Measurements from ENCODE around the gene ADD2.
A peak's percentile ranks its signal among the peaks of the same experiment; 100 is the strongest.

The ADD2 gene

DNA sequence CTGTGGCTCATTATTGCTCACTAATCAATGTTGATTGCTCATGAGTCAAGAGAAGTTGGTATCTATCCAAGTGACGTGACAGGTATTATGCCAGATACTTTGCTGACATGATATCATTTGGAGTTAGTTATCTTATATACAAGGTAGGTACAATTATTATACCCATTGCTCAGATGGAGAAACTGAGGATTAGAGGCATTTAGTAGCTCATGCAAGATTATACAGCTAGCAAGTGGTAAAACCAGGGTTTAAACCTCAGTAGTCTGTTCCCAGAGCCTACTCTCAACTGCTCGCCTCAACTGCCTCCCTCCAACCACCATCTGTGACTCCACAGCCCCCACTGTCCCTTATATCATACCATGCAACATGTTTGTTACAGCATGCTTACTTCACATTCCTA is 16.3 kb upstream of the ADD2 start:
- DNase-seq (ENCODE audit: low spot score) = no peak

DNA sequence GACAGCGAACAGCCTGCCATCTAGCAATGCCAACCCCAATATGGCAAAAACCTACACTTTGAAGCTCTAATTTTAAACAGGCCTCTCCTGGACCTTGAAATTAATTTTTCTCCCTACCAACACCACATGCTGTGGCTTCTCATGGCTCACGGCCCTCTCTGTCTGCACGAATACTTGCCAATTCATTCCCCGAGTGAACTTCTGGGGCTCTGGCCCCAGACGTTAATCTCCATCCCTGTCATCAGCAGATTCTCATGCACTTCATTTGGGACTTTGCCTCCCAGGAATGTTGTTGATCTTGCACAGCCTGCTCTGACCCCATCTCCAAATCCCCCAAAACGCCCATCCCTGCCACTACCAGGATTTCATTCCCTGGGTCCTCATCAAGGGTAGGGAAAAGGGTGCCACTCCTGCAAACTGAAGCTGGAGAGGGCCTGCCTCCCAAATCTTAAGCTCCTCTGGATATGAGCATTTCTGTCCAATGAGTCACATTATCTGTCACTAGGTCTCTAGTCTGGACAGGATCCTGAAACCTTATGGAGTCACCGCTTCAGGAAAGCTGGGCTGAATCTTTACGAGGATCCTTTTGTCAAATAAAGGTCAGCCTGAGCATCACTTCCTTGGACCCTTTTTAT is 12.0 kb upstream of the ADD2 start:
- DNase-seq (ENCODE audit: low spot score) = no peak

DNA sequence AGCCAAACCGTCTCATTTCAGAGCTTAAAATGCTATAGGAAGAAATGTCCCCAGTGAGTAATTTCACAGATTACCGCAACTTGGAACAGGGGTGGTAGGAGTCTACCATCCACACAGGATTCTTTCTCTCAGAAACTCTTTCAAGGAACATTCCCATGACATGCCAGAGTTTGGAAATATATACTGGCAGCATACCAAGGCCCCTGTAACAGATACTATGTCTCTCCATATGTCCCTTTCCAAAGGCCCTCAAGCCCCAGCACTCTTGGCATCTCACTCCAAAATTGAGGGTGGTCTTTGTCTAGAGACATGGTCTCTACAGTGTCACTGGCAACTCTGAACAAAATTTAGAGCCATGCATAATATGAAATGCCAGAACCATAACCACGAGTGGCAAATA is 11.5 kb upstream of the ADD2 start:
- DNase-seq (ENCODE audit: low spot score) = no peak

DNA sequence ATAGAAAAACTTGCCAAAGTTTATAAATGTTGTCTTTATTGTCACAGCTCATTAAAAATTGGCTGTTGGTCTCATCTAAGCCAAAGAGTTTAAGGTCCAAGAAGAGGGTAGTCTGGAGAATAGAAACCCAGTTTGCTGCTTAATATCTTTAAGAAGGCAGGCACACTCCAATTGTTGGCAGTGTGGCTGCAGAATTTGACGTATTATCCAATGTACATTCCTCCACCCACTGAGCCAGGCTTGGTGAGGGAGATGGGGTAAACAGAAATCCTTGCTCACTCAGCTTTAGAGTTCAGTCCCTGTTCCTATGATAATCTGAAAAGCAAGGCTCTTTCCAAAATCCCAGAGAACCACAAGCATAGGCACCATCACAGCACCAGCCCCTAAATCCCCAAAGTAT is 10.7 kb upstream of the ADD2 start:
- DNase-seq (ENCODE audit: low spot score) = no peak

DNA sequence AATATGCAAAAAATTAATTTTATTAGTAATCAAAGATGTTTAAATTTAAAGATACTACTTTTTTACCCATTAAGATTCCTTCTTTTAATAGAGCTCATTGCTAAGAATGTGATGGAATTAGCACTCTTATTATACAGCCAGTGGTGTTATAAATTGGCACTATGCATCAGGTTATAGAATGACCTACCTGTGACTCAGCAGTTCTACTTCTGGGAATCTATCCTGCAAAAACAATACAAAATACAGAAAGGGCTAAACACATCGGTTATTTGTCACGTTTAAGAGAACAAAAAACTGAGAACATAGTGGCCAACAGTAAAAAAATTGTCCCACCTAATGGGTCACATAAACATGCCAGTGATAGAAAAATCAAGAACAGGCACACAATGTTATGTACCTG is 9.4 kb upstream of the ADD2 start:
- no peak for DNase-seq (ENCODE audit: low spot score)

DNA sequence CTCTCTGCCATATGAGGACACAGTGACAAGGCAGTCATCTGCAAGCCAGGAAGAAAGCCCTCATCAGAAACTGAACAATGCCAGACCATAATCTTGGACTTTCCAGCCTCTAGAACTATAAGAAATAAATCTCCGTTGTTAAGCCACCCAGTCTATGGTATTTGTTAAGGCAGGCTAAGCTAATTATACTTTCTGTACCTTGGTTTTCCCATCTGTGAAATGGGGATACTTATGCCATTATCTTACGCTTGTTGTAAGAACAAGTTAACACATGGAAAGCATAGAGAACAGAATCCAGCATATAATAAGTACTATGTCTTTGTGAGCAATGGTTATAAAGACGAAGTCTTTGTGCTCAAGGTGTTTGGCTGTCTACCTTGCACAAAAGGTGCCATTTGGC is 8.3 kb upstream of the ADD2 start:
- DNase-seq (ENCODE audit: low spot score) = no peak

DNA sequence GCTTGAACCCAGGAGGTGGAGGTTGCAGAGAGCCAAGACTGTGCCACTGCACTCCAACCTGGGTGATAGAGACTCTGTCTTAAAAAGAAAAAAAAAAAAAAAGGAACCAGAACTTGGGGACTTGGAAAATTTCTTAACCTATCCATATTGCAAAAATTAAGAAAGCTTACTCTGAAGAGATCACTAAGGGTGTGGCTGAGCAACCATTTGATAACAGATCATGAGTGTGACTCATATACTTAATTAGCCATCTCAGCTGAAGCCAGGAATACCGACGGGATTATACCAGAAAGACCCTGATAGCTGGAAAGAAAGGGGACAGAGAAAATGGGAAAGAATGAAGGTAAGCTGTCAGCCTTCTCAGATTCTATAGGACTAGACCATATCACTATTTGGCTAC is 7.1 kb upstream of the ADD2 start:
- no peak for DNase-seq (ENCODE audit: low spot score)

DNA sequence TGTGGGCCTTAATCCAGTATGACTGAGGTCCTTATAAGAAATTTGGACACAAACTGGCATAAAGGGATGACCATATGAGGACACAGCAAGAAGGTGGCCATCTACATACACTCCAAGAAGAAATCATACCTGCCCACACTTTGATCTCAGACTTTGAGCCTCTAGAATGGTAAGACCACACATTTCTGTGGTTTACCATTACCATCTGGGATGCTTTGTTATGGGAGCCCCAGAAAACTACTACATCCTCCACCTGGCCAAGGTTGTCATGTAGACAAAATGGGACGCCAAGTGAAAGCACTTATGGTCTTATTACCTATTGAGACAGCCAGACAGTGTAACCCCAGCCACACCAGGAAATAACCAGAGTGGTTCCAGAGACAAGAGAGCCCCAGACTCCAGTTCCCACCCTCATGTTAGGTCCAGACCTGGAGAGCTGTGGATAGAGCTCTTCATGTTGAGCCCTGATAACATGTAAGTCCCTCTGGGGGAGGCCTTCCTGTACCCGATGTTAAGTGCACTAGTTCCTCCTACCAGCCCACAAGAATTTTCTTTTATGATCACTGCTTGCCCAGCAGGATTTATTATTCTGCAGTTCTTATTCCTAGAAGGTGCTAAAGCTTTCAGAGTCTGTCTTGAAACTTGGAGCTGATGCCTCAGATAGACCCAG is 4.6 kb upstream of the ADD2 start:
- no peak for DNase-seq (ENCODE audit: low spot score)

DNA sequence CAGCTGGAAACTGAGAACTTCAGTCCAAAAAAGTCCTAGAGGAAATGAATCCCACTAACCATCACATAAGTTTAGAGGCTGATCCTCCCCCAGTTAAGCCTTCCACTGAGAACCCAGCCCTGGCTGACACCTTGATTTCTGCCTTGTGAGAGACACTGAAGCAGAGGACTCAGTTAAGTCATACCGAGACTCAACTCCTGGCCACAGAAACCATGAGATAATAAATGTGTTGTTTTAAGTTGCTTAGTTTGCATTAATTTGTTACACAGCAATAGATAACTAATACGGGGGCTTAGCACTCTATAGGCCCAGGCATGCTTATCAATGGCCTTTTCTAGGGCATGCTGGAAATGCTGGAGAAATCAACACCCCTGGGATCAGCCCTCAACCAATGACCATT is 3.4 kb upstream of the ADD2 start:
- DNase-seq (ENCODE audit: low spot score) = no peak

DNA sequence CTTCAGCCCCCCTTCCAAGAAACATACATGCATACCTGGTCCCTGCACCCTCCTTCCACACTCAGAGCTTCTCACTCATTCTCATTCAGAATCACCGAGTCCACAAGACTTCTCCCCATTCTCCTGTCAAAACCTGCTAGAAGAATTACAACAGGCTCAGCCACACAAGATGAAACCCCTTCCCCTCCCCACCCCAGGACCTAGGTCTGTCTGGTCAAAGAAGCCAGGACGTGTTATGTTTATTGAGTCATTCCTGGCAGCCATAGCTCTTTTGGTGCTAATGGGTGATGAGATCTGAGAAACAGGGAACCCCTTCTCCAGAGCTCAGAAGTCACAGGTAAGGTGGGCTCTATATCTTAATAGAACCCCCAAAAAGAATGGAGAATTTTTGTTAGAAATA is 1.4 kb upstream of the ADD2 start:
- no peak for DNase-seq (ENCODE audit: low spot score)

DNA sequence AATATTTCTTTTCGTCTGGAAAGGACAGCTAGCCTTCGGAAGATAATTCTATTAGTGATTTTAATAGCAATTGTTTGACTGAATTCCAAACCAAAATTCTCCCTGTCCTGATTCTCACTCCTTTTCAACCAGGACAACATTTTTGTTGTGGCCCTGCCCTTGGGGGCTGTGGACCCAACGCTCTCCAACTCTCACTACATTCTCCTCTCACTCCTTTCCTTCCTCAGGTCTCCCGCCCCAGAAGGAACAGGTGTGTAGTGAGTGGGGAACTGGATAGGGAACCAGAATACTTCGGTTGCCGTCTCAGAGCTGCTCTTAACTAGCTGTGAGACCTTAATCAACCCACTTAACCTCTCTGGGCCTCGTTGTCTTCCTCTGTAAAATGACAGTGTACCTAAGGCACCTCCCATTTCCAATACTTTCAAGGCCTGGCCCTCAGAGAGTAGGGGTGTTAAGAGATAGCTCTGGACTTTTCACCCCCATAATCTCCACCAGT is 638 bp upstream of the ADD2 start:
- DNase-seq (ENCODE audit: low spot score) = no peak

DNA sequence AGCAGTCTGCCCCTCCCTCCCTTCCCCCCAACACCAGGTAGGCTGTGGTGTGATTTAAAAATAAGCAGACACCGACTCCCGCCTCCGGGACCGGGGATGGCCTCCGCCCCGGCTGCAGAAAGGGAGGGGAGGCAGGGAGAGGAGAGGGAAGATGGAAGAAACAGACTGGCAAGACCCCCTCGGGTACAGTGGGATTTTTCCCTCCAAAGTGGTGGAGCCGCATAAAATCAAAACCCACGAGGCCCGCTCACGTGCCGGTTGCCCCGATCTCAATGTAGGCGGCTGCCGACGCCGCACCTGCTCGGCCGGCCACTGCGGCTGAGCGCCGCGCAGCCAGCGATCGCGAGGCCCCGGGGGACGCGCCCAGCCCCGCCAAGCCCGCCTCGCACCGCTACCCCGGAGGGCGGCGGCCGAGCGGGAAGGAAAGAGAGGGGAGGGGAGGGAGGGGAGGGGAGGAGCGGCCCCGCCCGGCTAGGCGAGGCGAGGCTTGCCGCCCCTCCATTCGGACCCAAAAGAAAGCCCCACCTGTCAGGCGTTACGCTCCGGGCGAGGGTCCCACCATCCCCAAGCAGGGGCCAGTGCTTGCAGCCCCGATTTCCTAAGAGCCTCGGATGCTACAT is 811 bp downstream of the ADD2 start:
- no peak for DNase-seq (ENCODE audit: low spot score)

DNA sequence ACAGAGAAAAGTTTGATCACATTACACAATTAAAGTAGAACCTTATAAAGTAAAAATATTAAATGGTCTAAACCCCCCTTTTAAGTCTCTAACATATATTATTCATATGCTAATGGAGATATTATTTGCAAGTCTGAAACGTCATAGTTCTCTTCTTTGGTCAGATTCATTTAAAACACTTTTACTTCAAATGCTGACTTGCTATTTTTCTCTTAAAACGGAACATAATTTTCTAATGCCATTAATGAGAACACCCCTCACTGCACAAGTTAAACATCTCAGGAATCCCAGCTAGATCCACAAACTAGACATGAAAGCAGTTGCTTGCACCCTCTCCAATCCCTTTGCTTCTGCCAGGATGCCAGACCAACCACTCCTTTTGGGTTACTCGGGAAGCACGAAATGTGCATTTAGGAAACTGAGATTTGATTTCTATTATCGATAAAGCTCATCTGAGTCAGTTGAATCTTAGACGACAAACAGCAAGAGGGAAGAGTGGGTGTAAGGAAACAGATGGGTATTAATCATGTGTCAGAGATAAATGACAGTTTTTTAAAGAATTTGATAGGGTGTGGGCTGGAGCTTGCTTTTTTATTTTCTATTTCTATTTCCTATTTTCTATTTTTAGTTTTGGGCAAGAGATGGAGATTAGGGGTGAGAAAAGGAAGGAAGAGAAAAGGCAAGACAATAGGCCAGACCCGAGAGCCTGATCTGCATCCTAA is 1.5 kb downstream of the ADD2 start:
- no peak for DNase-seq (ENCODE audit: low spot score)

DNA sequence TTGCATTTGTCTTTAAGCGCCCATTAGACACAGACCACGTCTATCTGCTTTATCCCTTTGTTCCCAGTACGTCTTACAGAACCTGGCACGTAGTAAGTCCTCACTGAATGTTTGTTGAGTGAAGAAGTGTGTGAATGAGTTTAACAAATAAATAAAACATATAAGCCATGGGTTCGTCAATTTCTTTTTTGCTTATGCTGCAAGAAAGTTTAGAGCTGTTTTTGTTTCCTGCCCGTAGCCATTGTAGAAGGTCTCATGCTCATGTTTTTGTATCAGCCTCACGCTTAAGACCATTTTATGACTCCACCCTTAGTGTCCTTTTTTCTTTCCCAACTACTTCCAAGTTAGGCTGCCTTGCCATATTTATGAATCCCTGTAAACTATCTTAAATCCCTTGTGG is 2.5 kb downstream of the ADD2 start:
- DNase-seq (ENCODE audit: low spot score) = no peak

DNA sequence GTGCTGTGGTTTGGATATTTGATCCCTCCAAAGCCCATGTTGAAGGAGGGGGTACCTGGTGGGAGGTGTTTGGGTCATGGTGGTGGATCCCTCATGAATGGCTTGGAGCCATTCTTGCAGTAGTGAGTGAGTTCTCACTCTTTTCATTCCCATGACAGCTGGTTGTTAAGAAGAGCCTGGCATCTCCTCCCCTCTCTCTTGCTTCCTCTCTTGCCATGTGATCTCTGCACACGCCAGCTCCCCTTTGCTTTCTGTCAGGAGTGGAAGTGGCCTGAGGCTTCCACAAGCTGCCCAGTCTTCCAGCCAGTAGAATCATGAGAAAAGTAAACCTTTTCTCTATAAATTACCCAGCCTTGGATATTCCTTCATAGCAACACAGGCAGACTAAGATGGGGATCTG is 8.6 kb downstream of the ADD2 start:
- no peak for DNase-seq (ENCODE audit: low spot score)

DNA sequence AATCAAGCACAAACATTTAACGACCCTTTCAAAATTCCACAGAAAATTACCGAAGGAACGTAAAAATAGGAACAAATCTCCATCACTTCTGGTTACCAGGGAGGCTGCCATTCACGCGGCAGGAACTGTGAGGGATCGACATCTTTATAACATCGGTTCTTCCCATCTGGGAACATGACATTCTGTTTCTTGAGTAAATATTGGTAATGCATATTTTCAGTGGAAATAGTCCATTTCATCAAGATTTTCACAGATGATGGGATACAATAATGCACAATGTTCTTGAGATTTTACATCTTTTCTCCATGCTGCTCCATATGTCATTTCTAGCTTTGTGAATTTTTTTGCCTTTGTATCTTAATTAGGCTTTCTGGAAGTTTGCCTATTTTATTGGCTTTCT is 10.0 kb downstream of the ADD2 start:
- no peak for DNase-seq (ENCODE audit: low spot score)

DNA sequence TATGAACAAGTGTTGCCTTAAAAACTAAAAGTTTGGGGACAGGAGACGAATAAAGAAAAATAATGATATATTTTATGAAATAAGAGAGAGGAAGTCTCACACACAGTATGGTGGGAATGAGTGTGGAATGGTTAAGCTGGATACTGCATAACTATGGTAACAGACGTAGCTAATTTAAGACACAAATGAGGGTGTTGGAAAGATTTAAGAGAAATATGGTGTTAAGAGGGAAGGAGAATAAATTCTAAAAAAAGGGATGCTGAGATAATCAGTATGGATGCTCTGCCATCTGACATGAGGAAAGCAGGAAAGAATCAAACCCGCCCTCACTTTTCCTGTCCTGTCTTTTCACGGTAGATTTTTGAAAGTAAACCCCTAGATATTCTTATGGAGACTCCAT is 10.6 kb downstream of the ADD2 start:
- no peak for DNase-seq (ENCODE audit: low spot score)

DNA sequence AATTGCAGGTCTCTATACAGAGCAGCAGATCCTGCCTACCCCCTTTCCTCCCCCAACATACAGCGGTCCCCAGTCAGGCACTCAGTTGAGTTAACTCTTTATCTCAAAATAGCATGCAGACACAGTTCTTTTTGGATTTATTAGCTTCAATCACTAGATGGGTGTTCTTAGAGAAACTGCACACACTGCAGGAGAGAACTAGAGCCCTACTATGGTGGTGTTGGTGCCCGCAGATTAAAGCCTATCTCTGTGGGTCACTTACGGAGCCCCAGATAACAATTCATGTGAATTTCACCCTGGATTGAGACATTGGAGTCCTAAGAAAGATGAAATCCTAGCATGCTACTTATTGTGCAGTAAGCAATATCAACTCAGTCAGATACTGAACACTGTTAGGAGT is 11.9 kb downstream of the ADD2 start:
- DNase-seq (ENCODE audit: low spot score) = no peak

DNA sequence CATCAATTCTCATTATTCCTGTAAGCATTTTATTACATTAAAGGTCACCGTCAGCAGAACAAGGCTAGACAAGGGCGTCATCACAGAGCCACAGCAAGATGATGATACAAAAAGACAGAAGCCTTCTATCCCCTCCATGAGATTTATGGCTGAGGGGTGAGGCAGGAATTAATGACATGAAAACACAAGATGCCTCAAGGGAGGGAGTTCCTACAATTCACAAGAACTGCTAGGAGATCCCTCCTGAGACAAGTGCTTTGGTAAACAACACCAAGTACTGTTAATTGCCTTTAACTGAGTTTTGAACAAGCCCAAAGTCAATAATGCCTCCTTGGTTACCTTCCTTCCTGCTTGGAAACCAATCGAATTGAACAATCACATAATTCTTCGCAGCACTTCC is 14.1 kb downstream of the ADD2 start:
- DNase-seq (ENCODE audit: low spot score) = no peak

DNA sequence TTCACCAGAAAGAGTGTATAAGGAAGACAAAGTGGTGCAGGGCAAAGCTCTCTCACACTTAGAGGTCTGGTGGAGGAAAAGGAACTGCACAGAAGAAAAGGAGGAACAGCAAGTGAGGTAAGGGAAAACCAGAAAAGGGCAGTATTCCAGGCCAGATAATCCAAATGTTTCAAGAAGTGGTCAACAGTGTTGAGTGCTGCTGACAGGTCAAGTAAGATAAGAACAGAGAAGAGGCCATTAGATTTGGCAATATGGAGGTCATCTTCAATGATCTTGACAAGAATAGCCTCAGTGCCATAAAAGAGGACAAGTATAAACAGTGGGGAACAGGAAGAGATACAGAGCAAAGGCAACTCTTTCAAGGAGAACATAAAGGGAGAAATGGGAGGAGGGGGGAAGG is 15.0 kb downstream of the ADD2 start:
- DNase-seq (ENCODE audit: low spot score) = no peak

DNA sequence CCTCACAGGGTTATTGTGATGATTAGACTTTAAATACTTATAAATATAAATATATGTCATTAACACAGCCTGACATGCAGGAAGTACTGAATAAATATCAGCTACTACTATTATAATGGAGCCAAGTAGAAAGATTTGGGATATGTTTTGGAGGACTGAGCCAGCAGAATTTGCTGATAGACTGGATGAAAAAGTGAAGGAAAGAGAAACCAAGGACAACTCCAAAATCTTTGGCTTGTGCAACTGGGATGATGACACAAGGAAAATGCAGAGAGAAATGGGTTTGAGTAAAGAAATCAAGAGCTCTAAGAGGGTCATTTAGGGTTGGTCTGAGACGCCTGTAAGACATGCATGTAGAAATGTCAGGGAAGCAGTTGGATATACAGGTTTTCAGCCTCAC is 15.6 kb downstream of the ADD2 start:
- no peak for DNase-seq (ENCODE audit: low spot score)

DNA sequence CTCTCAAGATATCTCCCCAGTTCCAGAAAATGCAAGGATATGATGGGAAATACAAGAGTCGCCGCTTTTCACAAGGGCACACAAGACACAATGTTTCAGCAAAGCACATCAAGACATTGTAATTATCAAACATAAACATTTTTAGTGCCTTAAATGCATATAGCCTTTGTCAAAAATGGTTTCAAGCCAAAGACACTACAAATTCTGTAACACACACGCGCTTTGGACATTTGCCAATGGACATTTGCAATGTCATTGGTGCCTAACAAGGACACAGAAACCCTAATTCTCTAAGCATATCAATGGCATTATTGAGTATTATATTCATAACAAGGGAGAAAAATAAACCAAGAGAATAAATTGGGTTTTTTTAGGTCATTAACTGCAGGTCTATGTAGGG is 16.1 kb downstream of the ADD2 start:
- DNase-seq (ENCODE audit: low spot score) = peak; percentile 73

DNA sequence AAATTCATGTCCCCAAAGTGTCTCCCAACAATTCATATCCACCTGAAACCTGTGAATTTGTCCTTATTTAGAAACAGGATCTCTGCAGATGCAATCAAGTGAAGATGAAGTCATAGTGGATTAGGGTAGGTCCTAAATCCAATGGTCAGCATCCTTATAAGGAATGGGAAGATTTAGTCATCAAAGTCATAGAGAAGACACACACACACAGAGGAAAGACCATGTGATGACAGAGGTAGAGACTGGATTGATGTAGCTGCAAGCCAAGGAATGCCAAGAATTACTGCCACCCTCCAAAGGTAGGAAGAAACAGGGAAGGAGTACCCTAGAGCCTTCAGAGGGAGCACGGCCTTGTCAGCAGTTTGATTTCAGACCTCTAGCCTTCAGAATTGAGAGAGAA is 17.7 kb downstream of the ADD2 start:
- DNase-seq (ENCODE audit: low spot score) = no peak
